Fibroblast of lung (primary cell): ENCODE data around the gene HSP90AB1.

Source experiments
- EZH2 ChIP-seq: IDR thresholded peaks from 2 replicates; pipeline ENCODE4 v1.5.1; 2012; ENCODE audit warnings: low read length, control low read depth, mild to moderate bottlenecking; ENCODE audit errors: missing control alignments
- TF ChIP-seq, protein P1 (sequence below), 2 donors: IDR thresholded peaks in 1 of 2; conservative IDR thresholded peaks in 1 of 2; 1 replicate in 1 of 2; 2 replicates in 1 of 2; pipeline ENCODE4 v1.5.1; 2011 to 2012; ENCODE audit warnings: low read length in 2 of 2, control low read depth in 1 of 2, inconsistent platforms in 1 of 2, low read depth in 1 of 2, mild to moderate bottlenecking in 1 of 2

- TF ChIP-seq, protein P1, sequence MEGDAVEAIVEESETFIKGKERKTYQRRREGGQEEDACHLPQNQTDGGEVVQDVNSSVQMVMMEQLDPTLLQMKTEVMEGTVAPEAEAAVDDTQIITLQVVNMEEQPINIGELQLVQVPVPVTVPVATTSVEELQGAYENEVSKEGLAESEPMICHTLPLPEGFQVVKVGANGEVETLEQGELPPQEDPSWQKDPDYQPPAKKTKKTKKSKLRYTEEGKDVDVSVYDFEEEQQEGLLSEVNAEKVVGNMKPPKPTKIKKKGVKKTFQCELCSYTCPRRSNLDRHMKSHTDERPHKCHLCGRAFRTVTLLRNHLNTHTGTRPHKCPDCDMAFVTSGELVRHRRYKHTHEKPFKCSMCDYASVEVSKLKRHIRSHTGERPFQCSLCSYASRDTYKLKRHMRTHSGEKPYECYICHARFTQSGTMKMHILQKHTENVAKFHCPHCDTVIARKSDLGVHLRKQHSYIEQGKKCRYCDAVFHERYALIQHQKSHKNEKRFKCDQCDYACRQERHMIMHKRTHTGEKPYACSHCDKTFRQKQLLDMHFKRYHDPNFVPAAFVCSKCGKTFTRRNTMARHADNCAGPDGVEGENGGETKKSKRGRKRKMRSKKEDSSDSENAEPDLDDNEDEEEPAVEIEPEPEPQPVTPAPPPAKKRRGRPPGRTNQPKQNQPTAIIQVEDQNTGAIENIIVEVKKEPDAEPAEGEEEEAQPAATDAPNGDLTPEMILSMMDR (conservative IDR thresholded peaks at IDR 0.05 in 1 of 2, IDR thresholded peaks at IDR 0.05 in 1 of 2; ENCODE audit: low read depth in 1 of 2, low read length in 2 of 2), result no peak
- TF ChIP-seq EZH2, result peak; percentile 93
Measured at GRCh38 chr6:44270526-44271405, 23.9 kb downstream of the HSP90AB1 start.
